ENCODE data around the gene KDM4C.

- no peak for TF ChIP-seq CTCF (IDR thresholded peaks at IDR 0.05)
- TF ChIP-seq POLR2A (IDR thresholded peaks at IDR 0.05), result no peak
Measured at GRCh38 chr9:7212101-7212500, 454.3 kb downstream of the KDM4C start.

Data from heart left ventricle (tissue), 13 donors.